Globus pallidus (tissue), 1 donor: ENCODE results near the gene HSD17B3.
"Not testable (repeated sequence)": the region's sequence is repeated elsewhere in the genome, so short reads cannot be mapped to it uniquely, and the experiment has no call there.

ENCODE experiments used
- DNase-seq: peaks from one replicate; pipeline ENCODE4 v3.0.0-alpha.2; 2015; ENCODE audit warnings: low spot score

Gene HSD17B3

GRCh38 chr9:96306958-96307357, 5.0 kb upstream of the HSD17B3 start:
- DNase-seq = not testable (repeated sequence)

GRCh38 chr9:96305171-96305570, 3.2 kb upstream of the HSD17B3 start:
- no peak for DNase-seq

- DNase-seq = no peak
Measured at GRCh38 chr9:96304230-96304629, 2.3 kb upstream of the HSD17B3 start.

DNA sequence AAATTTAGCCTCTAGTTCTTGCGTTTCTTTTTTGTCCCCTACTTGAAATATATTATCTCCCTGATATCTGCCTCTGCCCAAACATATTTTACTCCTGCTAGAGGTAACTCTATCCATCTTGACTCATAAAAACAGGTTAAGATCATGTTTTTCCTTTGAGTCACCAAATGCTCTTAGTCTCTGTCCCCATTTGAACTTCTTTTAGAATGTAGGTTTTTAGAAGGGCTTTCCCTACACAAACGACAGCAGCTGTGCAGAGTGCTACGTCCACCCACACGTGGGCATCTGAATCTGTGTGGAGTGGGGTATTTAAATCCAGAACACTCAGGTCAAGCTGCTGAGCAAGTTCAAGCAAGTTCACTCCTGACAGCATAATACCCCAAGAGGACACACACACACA, 2.2 kb downstream of the HSD17B3 start:
- DNase-seq = no peak

GRCh38 chr9:96294159-96294545, 7.8 kb downstream of the HSD17B3 start:
- DNase-seq = peak; percentile 5

DNA sequence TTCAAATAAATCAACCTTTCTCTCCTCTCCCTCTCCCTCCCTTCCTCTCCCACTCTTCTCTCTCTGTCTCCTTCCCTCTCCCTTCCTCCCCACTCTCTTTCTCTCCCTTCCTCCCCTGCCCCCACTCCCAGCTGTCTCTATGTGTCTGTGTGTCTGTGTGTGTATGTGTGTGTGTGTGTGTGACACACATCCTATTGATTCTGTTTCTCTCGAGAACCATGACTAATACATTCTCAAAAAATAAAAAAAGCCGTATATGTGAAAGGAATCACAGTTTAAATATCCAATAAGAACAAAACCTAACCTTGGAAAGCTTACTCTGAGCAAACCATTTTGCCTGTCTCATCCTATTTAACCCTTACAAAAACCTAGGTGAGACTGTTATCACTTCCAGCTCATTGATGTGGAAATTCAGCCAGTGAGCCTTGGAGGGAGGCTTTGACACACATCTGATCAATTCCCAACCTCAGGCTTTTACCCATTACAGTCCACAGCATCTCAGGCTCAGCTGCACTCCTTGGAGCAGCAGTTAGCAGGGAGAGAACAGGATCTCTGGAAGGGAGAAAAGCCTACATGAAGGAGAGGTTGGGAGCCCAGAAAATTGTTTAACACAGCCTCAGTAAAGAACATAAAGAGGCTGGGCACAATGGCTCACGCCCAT, 8.3 kb downstream of the HSD17B3 start:
- DNase-seq = peak; percentile 26

DNA sequence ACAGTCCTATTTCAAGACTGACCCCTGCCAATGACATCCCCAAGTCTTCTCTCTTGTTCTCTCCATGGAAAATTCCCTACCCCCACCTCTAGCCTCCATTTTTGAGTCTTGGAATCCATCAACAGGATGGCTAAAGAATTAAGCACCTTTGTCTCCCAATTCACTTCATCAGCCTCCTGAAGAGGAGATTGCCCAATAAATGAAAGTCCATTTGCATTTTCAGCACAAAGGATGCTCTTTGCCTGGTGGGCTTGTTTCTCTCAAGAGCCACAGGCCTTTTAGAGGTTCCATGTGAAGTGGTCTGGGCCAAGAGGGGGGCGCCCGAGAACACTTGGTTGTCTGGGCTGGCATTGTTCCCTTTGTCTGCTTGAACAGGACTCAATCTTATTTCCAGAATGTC, 12.6 kb downstream of the HSD17B3 start:
- DNase-seq = no peak

- DNase-seq = no peak
Measured at GRCh38 chr9:96281641-96282040, 20.3 kb downstream of the HSD17B3 start.

GRCh38 chr9:96279932-96280331, 22.0 kb downstream of the HSD17B3 start:
- DNase-seq = no peak

- no peak for DNase-seq
Measured at GRCh38 chr9:96274939-96275338, 27.0 kb downstream of the HSD17B3 start.

DNA sequence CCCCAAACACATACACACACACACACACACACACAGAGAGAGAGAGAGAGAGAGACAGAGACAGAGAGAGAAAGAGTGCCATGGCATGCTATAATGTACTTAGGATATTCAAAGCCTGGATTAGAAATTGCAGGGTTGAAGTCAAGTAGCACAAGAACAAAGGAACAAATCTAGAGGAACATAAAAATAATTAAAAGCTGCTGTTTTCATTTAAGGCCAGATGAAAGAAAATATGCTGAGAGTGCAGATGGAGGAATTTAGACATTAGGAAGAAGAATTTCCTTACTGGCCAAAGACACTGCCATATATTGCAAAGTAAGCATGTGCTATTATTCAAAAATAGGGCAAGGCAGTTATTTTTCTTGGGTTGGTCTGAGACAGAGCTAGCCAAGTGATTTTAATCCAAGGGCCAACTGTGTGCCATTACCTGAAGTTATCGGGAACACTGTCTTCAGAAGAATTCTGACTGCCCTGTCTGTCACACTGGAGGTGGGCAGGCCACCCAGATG, 31.7 kb downstream of the HSD17B3 start:
- DNase-seq = no peak

- DNase-seq = no peak
Measured at GRCh38 chr9:96258967-96259366, 43.0 kb downstream of the HSD17B3 start.

DNA sequence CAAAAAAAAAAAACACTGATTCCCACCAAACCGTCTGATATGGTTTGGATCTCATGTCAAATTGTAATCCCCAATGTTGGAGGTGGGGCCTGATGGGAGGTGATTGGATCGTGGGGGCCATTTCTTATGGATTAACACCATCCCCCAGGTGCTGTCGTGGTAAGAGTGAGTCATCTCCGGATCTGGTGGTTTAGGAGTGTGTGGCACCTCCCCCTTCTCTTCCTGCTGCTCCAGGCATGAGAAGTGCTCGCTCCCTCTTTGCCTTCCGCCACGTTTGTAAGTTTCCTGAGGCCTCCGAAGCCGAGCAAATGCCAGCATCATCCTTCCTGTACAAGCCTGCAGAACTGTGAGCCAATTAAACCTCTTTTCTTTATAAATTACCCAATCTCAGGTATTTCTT, 45.2 kb downstream of the HSD17B3 start:
- DNase-seq = no peak

GRCh38 chr9:96255698-96256097, 46.3 kb downstream of the HSD17B3 start:
- no peak for DNase-seq

GRCh38 chr9:96253059-96253696, 48.8 kb downstream of the HSD17B3 start:
- no peak for DNase-seq

DNA sequence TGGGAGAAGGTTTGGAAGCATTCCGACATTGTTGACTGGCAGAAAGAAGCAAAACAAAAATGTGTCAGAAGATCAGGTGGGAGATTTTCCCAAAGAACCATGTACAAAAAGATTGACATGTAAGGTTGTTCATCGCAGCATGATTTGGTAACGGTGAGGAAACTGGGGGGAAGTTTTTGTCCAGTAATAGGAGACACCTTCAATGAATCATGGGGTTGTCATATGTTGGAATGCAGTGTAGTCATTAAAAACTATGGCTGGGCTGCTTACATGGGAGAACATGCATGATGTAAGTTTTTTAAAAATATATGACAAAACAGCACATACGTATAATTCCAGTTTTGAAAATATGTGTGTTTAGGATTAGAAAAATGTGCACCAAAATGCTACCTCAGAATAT, 50.5 kb downstream of the HSD17B3 start:
- no peak for DNase-seq

DNA sequence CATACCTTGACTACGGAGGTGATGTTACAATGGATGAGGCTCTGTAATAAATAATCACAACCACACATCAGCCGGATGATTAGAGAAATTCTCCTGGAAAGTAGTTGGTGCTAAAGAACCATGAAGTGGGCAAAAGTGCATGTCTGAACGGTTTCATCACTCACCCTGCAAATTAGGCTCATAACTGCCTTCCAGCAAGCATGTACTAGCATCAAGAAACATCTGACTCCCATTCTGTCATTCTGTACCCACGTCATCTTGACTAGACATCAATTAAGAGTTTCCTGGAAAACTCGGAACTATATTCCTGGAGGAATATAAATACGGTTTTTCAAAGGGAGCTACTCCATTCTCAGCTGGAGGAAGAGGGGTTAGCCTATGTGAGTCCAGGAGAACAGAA, 52.2 kb downstream of the HSD17B3 start:
- no peak for DNase-seq

DNA sequence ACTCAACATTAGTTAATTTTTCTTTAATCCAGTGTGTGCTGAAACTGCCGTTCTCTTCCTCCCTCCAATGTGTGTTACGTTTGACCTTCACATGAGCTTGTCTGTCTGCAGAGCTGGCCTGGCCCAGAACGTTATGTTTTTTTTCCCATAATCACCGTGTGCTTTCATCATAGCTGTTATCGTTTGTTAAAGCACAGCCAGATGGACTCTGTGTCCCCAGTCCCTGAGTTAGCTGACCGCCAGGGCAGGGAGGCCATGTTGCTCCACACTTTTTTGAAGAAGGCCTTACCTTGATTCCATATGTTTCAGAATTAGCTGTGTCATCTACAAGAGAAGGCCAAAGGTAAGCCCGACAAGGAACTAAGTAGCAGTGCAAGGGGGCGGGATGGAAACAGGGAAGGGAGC, 55.7 kb downstream of the HSD17B3 start:
- DNase-seq = no peak

DNA sequence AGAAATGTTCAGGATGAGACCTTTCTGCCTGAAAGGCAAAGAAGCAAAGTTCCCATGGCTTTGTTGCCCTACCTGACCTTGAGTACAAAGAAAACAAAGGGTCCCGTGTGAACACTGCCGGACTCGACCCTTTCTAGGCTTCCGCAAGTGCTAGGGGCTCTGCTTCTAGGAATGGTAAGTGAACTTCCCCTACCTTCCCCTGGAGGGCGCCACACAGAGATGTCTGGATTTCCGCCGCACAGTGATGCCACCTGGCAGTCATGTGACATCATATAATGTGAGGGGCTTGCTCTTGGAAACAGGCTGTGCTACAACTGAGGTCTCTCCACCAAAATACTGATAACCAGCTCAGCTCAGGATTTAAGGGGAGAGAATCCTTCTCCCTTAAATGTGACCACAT, 56.6 kb downstream of the HSD17B3 start:
- no peak for DNase-seq

- no peak for DNase-seq
Measured at GRCh38 chr9:96243778-96244177, 58.2 kb downstream of the HSD17B3 start.

DNA sequence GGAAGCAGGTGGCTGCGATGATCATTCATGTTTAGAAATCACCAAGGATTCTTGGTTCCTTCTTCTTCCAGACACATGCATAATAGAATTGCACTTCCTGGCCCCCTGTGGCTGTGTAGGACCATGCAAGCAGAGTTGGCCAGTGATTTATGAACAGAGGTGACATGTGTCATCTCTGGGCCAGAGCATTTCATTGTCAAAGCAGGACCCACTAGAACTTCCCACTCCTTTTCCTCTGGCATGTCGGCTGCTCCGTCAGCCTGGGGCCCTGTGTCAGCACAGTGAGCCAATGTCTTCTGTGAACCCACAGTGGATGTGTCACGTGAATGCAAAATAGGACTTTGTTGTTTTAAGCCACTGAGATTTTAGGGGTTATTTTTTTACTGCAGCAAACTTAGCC, 59.2 kb downstream of the HSD17B3 start:
- peak; percentile 65 for DNase-seq

DNA sequence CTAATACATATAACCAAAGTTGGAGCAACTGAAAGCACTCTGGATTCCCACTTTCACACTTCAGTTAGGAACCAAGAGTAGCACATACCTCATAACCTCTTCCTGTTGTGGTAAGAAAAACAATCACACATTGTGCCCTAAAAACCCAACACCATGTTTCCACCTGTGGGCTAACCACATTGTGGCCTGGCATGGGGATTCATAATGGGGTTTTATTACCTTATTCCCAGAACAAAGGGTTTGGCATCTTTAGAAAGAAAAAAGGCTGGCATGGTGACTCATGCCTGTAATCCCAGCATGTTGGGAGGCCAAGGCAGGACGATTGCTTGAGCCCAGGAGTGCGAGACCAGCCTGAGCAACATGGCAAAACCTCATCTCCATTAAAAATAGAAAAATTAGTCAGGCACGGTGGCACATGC, 60.6 kb downstream of the HSD17B3 start:
- no peak for DNase-seq

- DNase-seq = peak; percentile 49
Measured at GRCh38 chr9:96236854-96237550, 65.0 kb downstream of the HSD17B3 start.
